Activated CD4-positive, alpha-beta T cell treated with anti-CD3 and anti-CD28 coated beads for 48 hours (primary cell): ENCODE data around the gene TCP10L.
A peak's percentile ranks its signal among the peaks of the same experiment; 100 is the strongest.
"Not testable (repeated sequence)": the region's sequence is repeated elsewhere in the genome, so short reads cannot be mapped to it uniquely, and the experiment has no call there.

ENCODE experiments used
- DNase-seq: peaks from one replicate; pipeline ENCODE4 v3.0.0-alpha.2; 2020

Gene TCP10L

DNA sequence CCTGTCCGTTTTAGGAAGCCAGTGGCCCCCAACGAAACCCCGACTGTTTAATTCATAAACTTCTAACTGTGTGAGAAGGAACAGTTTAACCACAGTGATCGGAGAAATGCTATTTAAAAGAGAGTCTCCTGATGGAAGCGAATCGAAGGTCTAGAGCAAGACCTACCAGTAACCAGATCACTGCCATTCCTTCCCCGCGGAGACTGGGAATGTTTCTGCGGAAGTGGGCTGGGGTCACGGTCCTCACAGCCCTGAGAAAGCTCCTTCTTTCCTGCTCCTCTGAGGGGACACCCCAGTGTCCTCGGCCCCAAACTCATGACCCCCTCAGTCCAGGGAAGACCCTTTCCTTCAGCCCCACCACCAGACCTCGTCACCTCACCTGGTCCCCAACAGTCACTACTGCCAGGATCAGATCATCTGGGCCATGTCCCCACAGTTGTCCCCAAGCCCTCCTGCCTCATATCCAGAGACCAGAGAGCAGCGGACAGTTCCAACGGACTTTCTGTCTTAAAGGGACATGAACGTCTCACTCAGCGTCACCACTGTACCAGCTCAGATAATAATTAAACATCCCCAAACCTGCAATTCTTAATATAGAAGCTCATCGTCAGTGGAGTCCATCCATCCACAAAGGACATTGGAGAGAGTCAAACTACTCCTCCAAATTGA is at the start of gene TCP10L:
Gene TCP10L, minus strand, starts transcription at position 482 of the 669 bp plus-strand sequence. CDS start 1,219 bp downstream, outside the sequence.
- no peak for DNase-seq

DNA sequence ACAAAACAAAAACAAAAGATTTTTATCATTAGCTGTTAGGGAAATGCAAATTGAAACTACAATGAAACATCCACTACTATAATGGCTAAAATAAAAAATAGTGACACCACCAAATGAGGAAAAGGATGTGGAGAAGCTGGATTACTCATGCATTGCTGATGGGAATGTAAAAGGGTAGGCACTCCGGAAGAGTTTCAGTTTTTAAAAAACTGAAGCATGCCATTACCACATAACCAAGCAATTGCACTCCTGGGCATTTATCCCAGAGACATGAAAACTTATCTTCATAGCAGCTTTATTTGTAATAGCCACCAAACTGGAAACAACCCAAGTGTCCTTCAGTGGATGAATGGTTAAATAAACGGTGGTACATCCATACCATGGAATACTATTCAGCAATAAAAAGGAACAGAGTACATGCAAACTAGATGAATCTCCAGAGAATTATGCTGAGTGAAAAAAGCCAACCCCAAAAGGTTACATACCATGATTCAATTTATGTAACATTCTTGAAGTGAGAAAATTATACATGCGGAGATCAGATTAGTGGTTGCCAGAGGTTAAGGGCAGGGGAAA is 41.4 kb upstream of the TCP10L start:
- no peak for DNase-seq

- not testable (repeated sequence) for DNase-seq
These were observed 32.9 kb upstream of the TCP10L start for GRCh38 chr21:32618218-32618617.

GRCh38 chr21:32613436-32614043 is 28.2 kb upstream of the TCP10L start:
- no peak for DNase-seq

- no peak for DNase-seq
These were observed 27.6 kb upstream of the TCP10L start for GRCh38 chr21:32612999-32613337.

GRCh38 chr21:32612075-32612998 is 27.0 kb upstream of the TCP10L start, which contains the start of gene CFAP298:
Gene CFAP298 (minus strand): TSS chr21:32612377. CDS start chr21:32612243, 134 bp downstream.
- DNase-seq, result peak; percentile 91

DNA sequence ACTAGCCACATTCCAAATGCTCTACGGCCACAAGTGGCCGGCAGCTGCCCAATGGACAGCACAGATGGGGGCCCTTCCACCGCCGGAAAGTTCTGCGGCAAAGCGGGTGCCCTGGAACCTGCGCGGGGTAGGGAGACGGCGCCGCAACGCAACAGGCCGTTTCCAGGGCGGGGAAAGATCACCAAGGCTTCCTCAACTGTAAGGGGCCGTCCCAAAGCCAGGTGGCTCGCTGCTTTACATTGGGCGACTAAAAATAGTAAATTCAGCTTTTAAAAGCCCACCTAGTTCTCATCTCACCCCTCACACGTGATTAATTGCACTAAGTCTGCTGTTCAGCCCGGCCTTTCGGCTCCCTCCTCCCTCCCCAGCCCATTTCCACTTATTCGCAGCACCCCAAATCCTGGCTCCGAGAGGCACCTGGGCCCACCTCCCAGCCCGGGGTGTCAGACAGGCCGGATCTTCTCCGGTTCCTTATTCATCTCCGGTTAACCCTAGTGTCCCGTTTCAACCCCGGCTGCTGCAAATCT is 26.2 kb upstream of the TCP10L start:
- DNase-seq, result peak; percentile 59

GRCh38 chr21:32610940-32611339 is 25.6 kb upstream of the TCP10L start:
- not testable (repeated sequence) for DNase-seq

DNA sequence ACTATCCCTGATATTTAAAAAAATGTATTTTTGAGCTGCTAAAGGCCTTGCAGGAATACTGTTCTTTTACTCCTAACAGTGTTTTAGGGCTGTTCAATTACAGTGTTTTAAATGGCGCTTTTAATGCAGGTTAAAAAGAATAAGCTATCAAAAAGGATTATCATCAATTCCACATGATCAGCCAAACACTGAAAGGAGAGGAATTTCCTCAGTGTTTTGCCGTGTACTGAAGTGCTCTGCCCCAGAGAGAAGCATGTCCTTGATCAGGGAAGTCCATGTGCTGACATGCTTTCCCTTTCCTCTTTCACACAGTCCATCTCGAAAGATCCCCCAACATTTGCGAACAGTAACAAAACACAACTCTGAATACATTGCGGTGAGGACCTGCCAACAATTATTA is 23.5 kb upstream of the TCP10L start:
- no peak for DNase-seq

DNA sequence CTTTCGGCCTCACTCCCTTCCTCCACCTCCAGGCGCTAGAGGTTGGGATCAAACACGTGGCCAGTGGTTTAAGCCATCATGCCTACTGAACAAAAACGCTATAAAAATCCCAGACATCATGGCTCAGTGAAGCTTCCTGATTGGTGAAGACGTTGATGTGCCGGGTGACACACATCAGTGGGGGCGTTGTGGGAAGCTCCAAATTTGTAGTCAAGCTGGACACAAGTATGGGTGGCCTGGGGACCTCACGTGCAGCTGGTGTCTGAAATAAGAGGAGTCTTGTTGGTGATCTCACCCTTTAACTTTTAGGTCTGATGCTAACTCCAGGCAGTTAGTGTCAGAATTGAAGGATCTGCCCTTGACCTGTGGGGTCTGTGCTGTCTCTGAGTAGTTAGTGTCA is 20.1 kb upstream of the TCP10L start:
- DNase-seq, result no peak

- DNase-seq, result no peak
These were observed 19.1 kb upstream of the TCP10L start for GRCh38 chr21:32604464-32604863.

DNA sequence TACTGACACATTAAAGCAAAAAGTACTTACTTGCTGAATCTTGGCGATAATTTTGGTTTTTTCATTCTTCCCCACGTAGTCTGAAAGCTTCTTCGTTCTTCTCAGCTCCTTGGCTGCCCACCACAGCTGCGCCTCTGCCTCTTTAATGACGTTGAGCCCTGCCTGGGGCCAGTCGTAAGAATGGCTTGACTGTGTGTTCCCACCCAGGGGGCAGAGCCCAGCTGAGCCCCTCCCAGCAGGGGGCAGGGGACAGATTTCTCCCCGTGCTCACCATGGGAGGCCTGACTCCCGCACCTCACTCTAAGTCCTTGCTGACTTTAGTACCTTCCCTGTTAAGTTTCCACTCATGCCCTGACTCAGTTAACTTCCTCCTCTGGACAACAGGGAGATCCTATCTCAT is 17.8 kb upstream of the TCP10L start:
- no peak for DNase-seq

DNA sequence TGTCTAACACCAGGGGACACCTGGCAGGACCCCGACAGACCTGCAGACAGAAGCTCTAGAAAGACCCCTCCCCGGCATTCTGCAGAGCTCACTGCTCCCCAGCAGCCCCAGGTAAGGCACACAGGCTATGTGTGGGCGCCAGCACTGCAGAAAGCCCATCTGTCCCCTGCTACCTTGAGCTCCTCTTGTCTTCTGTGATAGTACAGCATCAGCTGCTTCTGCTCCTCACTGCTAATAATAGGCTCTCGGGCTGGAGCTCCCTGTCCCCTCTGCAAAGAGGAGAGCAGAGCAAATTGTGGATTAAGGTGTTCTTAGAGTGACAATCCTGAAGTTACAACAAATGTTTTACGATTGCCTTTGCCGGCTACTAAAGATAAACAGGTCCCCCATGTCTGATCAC is 16.8 kb upstream of the TCP10L start:
- DNase-seq, result no peak

DNA sequence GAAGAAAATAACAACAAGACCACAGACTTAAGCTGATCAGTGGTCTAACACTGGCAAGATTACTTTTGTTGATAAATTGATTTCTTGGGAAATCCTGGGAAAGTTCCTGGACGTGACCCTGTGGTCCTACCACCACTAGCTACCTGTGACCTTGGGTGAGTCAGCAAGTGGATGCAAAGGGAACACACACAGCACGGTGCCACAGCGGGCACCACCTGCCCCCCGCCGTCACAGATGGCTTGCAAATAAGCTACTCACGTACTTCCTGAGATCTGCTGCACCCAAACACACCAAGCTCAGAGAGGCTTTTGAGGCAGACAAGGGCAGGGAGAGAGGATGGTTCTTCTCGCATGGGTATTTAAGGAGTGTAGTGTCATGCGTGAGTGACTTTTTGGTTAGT is 14.2 kb upstream of the TCP10L start:
- no peak for DNase-seq

DNA sequence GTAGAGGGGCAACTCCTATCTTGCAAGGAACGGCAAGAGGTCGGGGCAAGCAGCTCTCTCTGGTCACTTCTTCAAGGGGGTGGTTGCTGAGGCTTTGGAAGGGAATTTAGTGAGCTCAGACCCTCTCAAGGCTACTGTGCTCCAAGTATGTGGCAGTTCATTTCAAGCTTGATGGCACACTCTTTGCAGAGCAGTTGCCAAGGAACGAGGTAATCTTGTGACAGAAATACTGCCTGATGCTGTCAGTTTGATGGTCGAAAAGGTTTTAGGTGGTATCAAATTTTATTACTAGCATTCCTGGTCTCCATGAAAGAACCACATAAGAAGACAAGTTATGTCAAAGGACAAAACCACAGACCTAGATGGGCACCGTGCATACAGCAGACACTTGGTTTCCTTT is 13.8 kb upstream of the TCP10L start:
- DNase-seq, result no peak

DNA sequence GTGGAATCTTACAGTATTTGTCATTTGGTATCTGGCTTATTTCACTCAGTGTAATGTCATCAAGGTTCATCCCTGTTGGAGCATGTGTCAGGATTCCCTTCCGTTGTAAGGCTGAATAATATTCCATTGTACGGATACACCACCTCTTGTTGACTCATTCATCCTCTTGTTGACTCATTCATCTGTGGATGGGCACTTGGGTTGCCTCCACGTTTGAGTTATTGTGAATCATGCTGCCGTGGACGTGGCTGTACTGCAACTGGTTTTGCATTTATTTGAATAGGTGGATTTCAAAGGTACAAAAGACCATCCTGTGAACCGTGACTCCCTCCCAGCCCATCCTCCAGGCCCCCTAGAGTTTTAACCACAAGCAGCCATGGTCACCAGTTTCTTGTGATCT is 11.9 kb upstream of the TCP10L start:
- DNase-seq, result no peak

DNA sequence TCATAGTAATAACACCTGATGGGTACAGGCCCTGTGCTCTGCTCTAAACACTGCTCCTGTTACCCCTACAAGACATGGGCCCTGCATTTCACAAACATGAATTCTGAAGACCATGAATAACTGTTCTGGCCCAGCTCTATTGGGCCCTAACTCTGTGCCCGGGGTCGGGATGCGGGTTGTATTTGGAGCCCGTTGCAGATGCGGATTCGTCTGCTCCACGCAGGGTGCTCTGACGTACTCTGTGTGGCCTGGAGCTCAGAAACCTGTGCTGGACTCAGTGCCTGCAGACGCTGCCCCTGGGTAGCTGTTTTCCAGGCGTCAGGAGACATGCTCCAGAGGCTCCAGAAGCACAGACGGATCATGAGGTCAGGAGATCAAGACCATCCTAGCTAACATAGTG is 10.1 kb upstream of the TCP10L start:
- DNase-seq, result no peak

- DNase-seq, result no peak
These were observed 8.4 kb upstream of the TCP10L start for GRCh38 chr21:32593690-32594089.

- DNase-seq, result no peak
These were observed 7.7 kb upstream of the TCP10L start for GRCh38 chr21:32592929-32593502.

- DNase-seq, result no peak
These were observed 4.8 kb upstream of the TCP10L start for GRCh38 chr21:32590130-32590529.

- no peak for DNase-seq
These were observed 2.3 kb upstream of the TCP10L start for GRCh38 chr21:32587651-32588050.

GRCh38 chr21:32587120-32587519 is 1.8 kb upstream of the TCP10L start:
- no peak for DNase-seq

DNA sequence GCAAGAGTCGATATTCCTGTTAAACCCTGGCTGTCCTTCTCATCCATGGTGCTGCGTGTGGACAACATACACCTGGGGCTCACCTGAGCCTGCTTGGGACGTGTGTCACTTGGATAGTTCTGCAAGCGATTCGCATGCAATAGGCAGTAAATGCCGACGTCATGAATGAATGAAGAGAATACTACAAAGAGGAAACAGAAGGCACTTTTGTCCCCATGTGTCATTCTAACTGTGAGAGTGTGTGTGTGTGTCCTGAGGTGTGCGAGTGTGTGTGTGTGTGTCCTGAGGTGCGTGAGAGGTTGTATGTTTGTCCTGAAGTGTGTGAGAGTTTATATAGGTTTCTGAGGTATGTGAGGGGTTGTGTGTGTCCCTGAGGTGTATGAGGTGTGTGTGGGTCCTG is 647 bp upstream of the TCP10L start:
- no peak for DNase-seq
